GM04503 (cell line): Measurements from ENCODE around the gene ATXN1.
"Not testable (repeated sequence)": the region's sequence is repeated elsewhere in the genome, so short reads cannot be mapped to it uniquely, and the experiment has no call there.

ENCODE experiments used
- DNase-seq: peaks from one replicate; pipeline ENCODE4 v3.0.0-alpha.2; 2012; ENCODE audit warnings: low read depth

Gene ATXN1

DNA sequence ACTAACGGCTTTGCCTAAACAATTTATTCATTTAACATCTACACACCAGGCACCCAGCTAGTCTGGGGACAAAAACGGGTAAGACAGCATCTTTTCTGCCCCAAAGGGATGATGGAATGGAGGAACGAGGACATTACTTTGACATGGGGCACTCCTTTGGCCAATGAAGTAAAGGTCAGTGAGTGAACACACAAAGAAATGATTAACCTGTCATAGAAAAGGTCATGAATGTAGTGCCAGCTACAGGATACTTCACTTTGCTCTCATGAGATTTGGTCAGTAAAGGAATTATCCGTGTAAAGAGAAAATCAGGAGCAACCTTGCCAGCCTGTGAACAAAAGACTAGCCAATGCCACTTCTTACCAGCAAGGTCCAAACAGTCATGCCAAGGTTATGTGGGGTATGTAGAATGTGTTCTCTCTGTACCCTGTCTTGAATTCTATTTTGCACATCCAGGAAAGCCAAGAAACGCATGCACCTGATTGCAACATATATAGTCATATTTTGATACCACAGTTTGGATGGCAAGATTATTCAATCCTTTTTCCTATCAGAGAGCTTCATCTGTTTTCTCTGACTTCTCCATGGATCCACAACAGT, 377.6 kb downstream of the ATXN1 start:
- DNase-seq, result no peak

DNA sequence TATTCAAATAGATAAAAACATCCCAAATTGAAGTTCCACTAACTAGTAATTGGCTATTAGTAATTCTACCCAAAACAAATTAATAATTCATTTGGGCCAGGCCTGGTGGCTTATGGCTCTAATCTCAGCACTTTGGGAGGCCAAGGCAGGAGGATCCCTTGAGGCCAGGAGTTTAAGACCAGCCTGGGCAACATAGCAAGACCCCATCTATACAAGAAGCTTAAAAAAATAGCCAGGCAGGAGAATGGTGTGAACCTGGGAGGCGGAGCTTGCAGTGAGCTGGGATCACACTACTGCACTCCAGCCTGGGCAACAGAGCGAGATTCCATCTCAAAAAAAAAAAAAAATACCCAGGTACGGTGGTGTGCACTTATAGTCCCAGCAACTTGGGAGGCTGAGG, 379.3 kb downstream of the ATXN1 start:
- DNase-seq, result not testable (repeated sequence)

DNA sequence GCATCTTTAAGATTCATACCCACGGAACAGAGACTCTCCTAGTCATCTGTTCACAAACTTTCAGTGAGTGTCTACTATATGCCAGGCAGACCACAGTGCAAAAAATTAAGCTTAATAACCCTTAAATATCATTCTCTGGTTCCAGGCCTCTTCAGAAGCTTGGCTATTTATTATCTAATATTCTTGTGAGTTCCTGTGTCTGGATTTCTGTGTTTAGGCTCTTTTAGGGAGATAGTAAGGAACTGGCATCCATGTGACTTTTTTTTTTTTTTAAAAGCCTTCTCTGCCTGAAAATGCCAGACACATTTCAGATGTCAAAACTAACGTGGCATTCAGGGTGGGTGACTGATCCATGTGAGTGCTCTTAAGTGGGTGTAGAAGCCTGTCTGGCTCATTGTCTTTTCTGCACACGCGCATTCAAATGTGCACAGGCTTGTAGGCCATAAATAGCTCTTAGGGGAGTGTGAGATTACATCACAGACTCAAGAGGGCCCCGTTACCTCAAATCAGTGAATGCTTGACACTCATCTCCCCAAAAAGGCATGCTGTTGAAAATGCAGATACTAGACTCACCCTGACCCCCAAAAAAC, 380.9 kb downstream of the ATXN1 start:
- no peak for DNase-seq

DNA sequence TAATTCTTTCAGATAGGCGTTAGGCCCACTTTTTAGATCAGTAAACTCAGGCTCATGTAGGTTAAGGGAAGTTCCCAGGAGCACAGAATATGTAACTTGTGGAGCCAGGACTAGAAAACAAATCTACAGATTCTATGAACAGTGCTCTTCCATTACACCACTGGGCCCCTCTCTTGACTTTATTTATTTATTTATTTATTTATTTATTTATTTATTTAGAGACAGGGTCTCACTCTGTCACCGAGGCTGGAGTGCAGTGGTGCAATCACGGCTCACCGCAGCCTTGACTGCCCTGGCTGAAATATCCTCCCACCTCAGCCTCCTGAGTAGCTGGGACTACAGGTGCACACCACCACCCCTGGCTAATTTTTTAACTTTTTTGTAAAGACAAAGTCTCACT, 382.9 kb downstream of the ATXN1 start:
- DNase-seq, result not testable (repeated sequence)

DNA sequence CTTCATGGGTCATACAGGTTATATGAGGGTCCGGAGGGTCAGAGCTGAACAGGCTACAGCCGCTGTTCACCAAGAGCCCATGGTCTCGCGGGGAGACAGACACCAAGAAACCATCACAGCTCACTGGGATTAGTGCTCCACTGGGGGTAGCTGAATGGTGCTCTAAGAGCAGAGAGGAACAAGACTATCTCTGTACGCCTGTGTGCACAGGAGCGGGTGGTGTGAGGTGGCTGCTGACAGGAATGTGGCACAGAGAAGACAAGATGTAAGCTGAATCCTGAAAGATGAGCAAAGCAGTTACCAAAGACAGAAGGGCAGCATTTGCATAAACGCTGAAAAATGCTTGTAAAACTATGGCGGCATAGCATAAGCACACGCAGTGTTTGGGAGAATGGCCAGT, 383.8 kb downstream of the ATXN1 start:
- DNase-seq, result no peak

DNA sequence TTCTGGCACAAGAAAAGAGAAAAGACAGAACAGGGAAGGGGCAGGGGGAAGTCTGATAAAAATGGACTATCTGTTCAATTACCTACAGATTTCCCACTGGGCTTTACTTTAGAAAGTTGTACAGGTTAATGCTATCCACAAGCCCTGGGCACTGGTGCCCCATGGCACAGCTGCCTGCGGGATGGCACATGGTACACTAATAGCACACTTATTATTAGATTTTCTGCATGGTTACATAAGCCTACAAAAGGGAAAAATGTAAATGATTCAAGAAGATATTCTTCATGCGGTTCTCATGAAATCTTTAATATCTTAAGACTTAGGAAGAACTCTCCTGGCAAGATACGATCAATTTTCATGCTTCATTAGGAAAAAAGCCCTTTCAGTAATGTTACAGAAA, 385.4 kb downstream of the ATXN1 start:
- DNase-seq, result no peak

DNA sequence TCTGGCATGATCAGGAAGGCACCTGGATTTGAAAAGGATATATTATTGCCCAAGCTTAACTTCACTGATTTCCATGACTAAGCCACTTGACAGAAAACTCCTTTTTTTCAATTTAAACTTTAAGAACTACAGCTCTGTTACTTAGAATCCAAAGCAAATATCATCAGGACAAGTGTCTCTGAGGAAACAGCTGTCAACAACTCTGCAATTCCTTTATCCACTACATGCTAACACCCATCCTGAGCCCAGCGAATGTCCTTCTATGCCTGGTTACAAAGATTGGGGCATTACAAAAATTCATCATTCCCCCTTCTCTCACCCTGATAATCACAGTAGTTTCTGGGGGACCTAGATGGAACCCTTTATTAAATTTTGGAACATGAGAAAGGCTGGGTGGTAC, 386.1 kb downstream of the ATXN1 start:
- DNase-seq, result no peak

DNA sequence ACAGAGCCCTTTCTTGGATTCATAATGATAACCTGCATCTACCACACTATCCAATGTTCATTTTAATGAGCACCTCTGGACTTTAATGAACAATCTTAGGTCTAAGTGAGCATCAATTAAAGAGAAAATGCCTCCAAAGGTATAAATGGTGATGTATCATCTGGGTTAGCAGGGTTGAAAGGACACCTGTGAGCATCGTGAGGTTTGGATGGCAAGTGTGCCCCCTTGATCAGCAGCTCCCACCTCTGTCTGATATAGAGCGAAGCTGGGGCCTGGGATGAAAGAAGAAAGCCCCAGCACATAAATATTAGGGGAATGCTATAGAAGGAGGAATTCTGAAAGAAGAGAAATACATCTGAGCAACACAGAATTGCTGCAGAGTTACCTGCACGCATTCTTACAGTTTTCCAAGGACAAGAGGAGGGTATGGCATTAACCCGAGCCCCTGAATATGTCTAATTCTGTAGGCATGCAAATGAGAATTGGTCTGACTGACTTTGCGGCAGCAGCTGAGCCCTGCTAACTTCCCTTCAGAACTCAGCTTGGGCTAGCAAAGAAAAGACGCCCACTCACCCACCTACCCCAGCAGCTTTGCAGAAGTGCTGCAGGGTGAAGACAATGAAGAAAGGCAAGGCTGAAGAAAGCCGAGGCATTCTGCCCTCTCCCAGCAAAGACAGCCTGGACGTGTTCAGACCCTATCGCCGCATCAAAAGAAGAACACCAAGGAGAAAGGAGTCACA, 386.6 kb downstream of the ATXN1 start:
- no peak for DNase-seq

DNA sequence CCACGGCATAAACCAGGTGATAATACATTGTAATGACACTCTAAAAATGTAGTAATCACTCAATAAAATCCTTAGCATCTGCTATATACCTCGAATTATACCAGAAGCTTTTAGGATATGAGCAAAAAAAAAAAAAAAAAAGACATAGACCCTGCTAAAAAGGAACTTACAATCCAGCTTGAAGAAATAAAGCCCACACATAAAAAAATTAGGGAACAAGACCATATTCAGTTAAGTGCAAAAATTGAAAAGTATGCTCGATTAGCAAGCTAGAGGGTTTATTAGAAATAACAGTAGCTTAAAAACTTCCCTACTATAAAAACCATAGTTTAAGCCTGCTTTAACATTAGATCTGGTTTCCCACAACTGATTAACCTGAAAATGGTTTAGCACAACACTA, 387.2 kb downstream of the ATXN1 start:
- no peak for DNase-seq

DNA sequence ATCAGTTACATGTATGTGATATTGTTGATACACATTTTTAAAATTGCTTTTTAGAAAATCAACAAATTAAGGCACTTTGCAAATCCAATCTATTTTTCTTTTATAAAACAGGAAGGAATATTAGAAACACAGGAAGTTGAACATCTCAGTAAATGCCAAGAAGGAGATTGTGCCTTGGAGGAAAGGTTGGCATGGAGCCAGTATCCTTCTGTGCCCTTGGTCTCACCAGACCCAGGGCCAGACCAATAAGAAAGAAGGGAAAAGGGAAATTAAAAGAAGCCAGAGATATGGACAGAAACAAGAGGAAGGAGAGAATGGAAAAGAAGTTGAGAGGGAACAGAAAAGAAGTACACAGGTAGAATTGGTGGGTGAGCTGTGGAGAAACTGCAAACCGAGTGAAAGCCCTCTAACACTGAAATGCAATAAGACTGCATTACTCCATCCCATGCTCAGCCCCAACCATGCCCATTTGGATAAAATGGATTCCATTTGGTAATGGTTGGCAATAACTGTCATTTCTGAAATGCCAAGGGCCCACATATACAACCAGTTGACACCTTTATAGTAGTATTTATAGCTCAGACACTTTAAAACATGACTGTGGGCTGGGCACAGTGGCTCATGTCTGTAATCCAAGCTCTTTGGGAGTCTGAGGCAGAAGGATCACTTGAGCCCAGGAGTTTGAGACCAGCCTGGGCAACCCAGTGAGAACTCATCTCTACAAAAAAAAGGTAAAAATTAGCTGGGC, 389.1 kb downstream of the ATXN1 start:
- no peak for DNase-seq

DNA sequence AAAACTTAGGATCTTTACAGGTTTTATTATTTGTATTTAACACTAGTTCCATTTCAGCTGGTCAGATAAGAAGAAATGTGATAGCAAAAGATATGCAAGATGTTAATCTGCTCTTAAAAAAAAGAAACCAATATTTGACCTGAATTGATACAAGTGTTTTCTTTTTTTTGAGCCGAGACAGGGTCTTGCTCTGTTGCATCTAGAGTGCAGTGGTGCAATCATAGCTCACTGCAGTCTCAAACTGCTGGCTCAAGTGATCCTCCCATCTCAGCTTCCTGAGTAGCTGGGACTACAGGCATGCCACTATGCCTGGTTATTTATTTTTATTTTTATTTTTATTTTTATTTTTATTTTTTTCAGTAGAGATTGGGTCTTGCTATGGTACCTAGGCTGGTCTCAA, 389.9 kb downstream of the ATXN1 start:
- no peak for DNase-seq

DNA sequence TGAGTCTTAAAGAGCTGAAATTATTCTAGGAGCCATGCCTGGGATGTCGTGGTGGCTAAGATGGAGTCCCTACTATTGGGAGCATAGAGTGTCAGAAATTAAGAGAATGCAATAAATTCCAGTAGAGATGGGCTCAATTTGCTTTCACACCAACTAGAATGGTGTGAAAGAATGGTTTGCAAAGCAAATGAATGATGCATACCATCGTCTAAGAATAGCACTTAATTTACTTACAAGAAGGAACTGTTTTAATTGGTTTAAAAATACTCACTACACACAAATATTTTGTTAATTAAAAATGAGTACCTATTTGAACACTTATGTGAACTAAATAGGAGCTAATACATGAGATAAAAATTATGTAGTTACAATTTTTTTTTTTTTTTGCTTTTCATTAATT, 390.3 kb downstream of the ATXN1 start:
- no peak for DNase-seq

DNA sequence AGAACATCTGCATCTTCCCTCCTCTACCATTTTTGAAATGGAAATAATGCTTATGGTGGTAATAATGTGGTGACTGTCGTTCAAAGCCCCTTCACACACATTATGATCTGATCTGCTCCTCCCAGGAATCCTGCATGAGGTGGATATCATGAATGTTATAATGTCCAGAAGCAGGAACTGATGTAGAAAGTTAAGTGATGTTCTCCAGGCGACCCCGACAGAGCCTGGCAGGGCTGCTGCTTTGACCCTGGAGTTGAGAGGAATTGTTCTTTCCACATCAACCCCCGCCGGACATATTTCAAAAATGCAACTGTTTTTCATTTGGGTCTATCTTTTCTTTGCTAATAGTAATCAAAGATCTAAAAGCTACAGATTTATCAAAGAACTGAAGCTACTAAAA, 391.3 kb downstream of the ATXN1 start:
- DNase-seq, result no peak

DNA sequence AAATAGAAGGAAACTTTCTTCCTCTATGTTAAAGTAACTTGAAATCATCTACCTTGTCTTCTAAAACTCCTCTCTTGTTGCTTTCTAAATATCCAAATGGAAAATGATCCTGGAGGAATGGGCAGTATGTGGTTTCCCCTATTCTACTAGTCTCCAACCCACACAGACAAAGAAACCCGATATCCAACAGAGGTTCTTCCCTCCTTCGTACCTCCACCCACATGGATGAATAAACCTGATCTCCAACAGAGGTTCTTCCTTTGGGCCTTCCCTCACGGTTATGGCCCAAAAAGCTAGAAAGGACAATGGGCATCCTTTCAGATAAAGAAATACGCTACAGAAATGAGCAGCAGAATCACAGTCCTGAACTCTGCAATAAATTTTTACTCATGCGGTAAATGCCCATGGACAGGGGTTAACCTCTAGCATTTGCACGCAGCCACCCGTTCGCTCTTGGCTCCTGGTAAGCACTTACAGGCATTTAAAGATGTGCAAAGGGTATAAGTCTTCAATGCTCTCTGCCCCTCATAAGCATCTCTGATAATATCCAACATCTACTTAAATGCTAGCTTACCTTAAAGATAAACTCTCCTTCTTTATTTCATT, 392.0 kb downstream of the ATXN1 start:
- DNase-seq, result no peak

DNA sequence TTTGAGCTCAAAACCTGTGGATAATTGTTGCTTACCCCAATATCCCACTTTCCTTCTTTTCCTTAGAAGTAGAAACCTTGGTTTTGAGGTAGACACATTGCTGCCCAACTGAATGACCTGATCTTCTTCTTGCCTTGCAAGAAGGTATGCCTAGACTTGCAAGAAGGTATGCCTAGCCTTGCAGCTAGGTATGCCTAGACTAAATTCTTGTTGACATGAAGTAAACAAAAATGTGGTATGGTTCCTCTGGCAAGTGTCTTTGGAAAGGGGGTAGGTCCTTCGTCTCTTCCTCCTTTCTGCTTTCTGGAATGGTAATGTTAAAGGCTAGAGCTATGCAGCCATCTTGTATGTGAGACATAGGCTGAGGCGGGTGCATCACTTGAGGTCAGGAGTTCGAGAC, 393.7 kb downstream of the ATXN1 start:
- DNase-seq, result no peak

DNA sequence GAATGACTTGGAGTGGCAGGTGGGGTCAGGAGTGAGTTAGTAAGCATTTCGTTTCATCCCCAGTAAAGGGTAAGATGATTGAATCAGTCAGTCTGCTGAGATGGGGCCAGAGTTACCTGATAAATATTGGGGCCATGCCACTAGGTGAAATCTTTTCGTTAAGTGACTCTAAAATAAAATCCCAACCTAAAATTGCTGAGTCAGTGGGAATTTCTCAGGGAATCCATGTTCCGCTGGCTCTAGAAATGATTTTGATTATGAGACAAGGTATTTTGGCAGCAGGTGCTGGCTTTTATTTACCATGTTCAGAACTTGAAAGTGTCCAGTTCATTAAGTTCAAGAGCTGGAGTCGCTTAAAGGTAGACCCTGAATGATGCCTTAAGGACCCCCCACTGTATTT, 397.5 kb downstream of the ATXN1 start:
- DNase-seq, result no peak

DNA sequence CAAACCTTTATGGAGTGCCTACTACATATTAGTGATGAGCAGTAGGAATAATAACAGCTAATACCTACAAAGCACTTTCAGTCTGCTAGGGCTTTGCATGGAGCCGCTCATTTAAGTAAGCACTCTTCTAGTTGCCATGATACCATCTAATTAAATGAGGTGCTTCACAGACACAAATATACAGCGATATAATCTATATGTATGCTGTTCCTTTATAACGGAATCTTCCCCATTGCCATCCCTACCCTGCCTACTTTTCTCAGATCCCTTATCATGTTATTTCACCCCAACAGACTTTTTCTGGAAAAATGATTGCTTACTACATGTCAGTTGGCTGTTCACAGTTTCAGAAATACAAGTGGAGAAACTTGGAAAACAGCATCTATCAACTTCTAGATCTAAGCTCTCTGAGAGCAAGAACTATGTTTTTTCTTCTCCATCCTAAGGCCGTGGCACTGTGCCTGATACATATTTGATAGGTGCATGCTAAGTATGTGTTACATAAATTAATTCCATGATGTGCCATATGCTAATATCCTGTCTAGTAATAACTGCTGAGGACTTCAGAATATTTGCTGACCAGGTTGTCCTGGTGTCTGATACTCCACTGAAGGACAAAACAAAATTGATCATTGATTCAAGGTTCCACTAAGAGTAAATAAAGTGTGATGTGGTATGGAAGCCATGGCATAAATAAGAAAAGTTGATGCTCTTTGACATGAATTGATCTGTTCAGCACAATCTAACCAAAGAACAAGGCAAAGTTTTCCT, 398.3 kb downstream of the ATXN1 start:
- DNase-seq, result no peak

DNA sequence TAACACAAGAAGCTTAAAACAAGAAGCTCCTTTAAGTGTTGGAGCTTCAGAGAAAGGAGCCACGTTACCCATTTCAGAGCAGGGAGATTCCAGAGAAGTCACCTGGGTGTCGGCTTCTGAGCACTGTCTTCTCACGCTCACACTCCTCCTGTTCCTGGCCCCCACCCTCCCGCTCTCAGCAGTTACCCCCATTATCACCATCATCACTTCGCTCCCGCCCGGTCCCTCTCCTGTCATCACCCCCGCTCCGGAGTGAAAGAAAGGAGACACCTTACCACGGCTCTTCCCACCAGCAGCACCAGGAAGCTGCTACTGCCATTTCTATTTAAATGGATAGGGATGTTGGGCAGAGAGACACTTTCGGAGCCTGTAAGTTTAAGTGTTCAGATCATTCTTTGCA, 399.0 kb downstream of the ATXN1 start:
- no peak for DNase-seq

DNA sequence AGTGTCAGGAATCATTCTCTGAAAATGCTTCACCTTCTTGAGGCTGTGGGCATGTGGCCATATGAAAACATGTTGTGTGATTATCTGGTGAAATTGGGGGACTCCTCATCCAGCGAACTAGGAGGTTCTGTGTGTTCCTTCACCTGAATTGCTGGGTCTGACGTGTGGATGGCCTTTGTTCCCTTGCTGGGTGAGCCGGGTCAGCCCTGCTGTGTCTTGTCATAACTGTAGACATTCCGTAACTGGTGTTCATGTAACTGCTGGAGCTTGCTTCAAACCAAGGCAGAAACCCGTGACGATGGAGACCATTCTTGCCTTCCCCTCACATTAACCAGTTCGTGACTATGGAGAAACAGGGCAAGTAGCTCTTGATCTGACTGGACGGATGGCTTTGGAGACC, 399.4 kb downstream of the ATXN1 start:
- no peak for DNase-seq

DNA sequence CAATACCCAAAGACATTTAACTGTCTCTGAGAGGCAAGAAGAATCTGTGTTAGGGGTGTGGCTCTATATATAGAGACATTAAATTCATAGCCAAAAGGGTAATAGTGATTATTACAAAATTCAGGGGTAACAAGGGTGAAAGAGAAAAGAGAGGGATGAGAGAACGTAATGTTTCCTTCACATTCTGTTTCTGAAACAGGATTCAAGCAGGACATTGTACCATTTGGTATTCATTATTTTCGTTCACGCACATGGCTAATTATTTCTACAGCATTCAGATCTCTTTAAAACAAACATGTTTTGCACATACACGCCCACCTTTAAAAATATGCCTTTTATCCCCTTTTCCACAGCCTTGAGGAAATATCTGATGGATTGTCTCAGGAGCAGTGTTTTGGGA, 400.1 kb downstream of the ATXN1 start:
- DNase-seq, result no peak

DNA sequence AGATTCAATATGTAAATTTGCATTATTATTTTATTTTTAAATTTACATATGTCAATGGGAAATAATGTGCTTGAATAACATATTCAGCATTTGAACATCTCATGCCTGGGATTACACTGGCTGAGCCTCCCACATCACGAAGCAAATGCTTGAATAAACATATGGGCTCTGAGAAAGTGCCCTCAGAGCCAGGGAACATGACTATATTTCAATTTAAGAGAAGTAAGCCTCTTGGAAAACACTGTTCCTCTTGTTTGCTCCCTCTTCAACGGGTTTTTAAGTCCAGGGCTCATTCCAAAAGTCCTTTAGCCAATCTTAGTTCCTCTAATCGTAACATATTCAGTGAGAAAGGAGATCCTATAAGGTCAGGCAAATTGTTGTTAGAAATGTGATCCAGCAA, 400.9 kb downstream of the ATXN1 start:
- DNase-seq, result no peak

DNA sequence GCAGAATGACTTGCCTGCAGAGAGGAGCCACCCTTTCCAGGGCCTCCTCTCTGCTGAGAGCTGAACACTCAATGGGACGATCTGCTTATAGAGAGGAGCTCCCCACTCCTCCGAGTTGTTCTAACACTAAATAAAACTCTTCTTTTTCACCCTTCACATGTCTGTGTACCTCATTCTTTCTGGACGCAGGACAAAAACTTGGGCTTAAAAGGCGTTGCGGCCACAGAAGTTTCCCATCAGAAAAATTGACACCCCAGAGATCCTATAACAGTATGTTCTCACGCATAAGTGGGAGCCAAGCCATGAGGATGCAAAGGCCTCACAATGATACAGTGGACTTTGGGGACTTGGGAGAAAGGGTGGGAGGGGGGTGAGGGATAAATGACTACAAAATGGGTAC, 401.7 kb downstream of the ATXN1 start:
- DNase-seq, result no peak
